SH-SY5Y (cell line): ENCODE measurements around the gene CACNA1F.

ENCODE experiments used
- GATA2 ChIP-seq: IDR thresholded peaks from 2 replicates; pipeline ENCODE4 v1.6.1; 2011; ENCODE audit warnings: mild to moderate bottlenecking, low read depth, low read length
- GATA3 ChIP-seq: IDR thresholded peaks from 2 replicates; pipeline ENCODE4 v1.6.1; 2011; ENCODE audit warnings: low read depth, mild to moderate bottlenecking, low read length, moderate library complexity

DNA sequence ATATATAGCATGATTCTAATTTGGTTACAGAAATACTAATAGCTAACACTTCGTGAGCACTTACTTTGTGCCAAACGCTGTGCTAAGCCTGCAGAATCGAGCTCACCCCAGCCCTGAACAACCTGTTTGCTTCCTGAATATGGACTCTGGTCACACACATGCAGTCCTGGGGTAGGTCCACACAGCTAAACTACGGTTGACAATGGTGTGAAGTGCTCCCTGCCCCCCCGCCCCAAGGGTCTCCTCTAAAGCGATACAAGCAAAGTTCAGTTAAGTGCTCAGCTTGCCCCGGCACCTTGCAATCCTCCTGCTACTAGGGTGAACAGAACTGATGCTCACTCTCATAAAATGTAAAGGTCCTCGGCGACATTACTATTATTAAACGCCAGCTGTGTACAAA is 30.5 kb upstream of the CACNA1F start:
- no peak for TF ChIP-seq GATA3
- TF ChIP-seq GATA2: no peak
